Subcutaneous abdominal adipose tissue (tissue), 5 donors: ENCODE measurements around the gene KRTAP12-4.

ENCODE experiments used
- H3K27ac ChIP-seq: one replicate; pipeline ENCODE4 v1.7.0; 2013; ENCODE audit warnings: low read depth, mild to moderate bottlenecking, inconsistent platforms, low read length, moderate library complexity
- H3K27me3 ChIP-seq, 5 donors: one replicate each; pipeline ENCODE4 v1.7.0; 2013; ENCODE audit warnings: low read length in 5 of 5, inconsistent platforms in 1 of 5; ENCODE audit not compliant: control insufficient read depth in 5 of 5, insufficient read depth in 4 of 5
- H3K36me3 ChIP-seq, 5 donors: one replicate each; pipeline ENCODE4 v1.7.0; 2013; ENCODE audit warnings: low read length in 5 of 5; ENCODE audit not compliant: control insufficient read depth in 5 of 5, insufficient read depth in 5 of 5
- H3K4me1 ChIP-seq, 5 donors: one replicate each; pipeline ENCODE4 v1.7.0; 2013; ENCODE audit warnings: low read length in 5 of 5, mild to moderate bottlenecking in 3 of 5, moderate library complexity in 1 of 5; ENCODE audit not compliant: control insufficient read depth in 5 of 5, insufficient read depth in 5 of 5
- H3K4me3 ChIP-seq, 5 donors: one replicate each; pipeline ENCODE4 v1.7.0; 2013; ENCODE audit warnings: low read length in 5 of 5, low read depth in 1 of 5
- H3K9ac ChIP-seq, 5 donors: one replicate each; pipeline ENCODE4 v1.7.0; 2013; ENCODE audit warnings: low read length in 5 of 5, mild to moderate bottlenecking in 4 of 5, moderate library complexity in 3 of 5
- H3K9me3 ChIP-seq, 5 donors: one replicate each; pipeline ENCODE4 v1.7.0; 2013; ENCODE audit warnings: low read length in 5 of 5; ENCODE audit not compliant: control insufficient read depth in 5 of 5
- donor health status: healthy.
- donor health status: healthy.
- donor health status: healthy.
- donor health status: healthy.
- donor health status: healthy.

KRTAP12-4 gene

GRCh38 chr21:44654576-44655175 is at the start of gene KRTAP12-4:
Gene KRTAP12-4, minus strand, starts transcription at chr21:44654659. Its CDS starts 45 bp downstream, at chr21:44654614.
- Histone ChIP-seq H3K4me1 (peaks cover 0 to 22% (median 5%) of the 10 kb centered on the region in 5 donors), H3K4me3 (no peak within 1 kb of the TSS), H3K9ac (no peak within 1 kb of the TSS), H3K27me3 (peaks cover 4 to 25% (median 18%) of the 10 kb centered on the region in 5 donors), H3K9me3 (peaks cover 0 to 12% (median 11%) of the 10 kb centered on the region in 5 donors), H3K36me3 (no peaks in the 10 kb centered on the region), H3K27ac (no peak within 1 kb of the TSS)

GRCh38 chr21:44703731-44704635 is 49.5 kb upstream of the KRTAP12-4 start:
- Histone ChIP-seq H3K9ac (no peak overlapping the region), H3K27me3 (peaks cover 58 to 85% (median 73%) of the 10 kb centered on the region in 5 donors), H3K9me3 (peaks cover 0 to 4% (median 0%) of the 10 kb centered on the region in 5 donors), H3K4me1 (peaks cover 0 to 7% (median 0%) of the 10 kb centered on the region in 5 donors), H3K4me3 (no peak overlapping the region), H3K36me3 (no peaks in the 10 kb centered on the region), H3K27ac (no peak overlapping the region)

- no peaks in the 10 kb centered on the region for H3K36me3 ChIP-seq
- no peak overlapping the region for H3K4me3 ChIP-seq
- no peaks in the 10 kb centered on the region for H3K4me1 ChIP-seq
- H3K9ac ChIP-seq, result no peak overlapping the region
- H3K27me3 ChIP-seq, result peaks cover 56 to 85% (median 69%) of the 10 kb centered on the region in 5 donors
- peaks cover 0 to 4% (median 0%) of the 10 kb centered on the region in 5 donors for H3K9me3 ChIP-seq
- H3K27ac ChIP-seq, result no peak overlapping the region
Measured at GRCh38 chr21:44702973-44703730, 48.7 kb upstream of the KRTAP12-4 start.

GRCh38 chr21:44702111-44702972 is 47.9 kb upstream of the KRTAP12-4 start:
- Histone ChIP-seq H3K4me3 (no peak overlapping the region), H3K36me3 (no peaks in the 10 kb centered on the region), H3K9ac (no peak overlapping the region), H3K9me3 (peaks cover 0 to 4% (median 0%) of the 10 kb centered on the region in 5 donors), H3K4me1 (no peaks in the 10 kb centered on the region), H3K27ac (no peak overlapping the region), H3K27me3 (peaks cover 58 to 86% (median 72%) of the 10 kb centered on the region in 5 donors)

- H3K36me3 ChIP-seq, result no peaks in the 10 kb centered on the region
- H3K27ac ChIP-seq, result no peak overlapping the region
- no peak overlapping the region for H3K9ac ChIP-seq
- H3K27me3 ChIP-seq, result peaks cover 56 to 87% (median 71%) of the 10 kb centered on the region in 5 donors
- peaks cover 0 to 4% (median 0%) of the 10 kb centered on the region in 5 donors for H3K9me3 ChIP-seq
- H3K4me3 ChIP-seq, result no peak overlapping the region
- no peaks in the 10 kb centered on the region for H3K4me1 ChIP-seq
Measured at GRCh38 chr21:44701541-44701940, 47.1 kb upstream of the KRTAP12-4 start.

DNA sequence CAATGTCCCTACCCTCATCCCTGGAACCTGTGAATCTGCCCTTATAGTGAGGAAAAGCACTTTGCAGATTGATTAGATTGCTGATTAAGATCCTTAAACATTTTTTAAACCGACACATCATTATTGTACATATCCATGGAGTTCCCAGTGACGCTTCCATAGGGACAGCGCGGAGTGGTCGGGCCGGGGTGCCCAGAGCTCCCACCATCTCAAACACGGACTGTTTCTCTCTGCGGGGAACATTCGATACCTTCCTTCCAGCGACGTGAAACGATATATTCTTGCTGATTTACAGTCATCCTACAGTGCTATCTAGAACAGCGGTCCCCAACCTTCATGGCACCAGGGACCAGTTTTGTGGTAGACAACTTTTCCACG is 46.6 kb upstream of the KRTAP12-4 start:
- Histone ChIP-seq H3K4me1 (no peaks in the 10 kb centered on the region), H3K9ac (no peak overlapping the region), H3K27me3 (peaks cover 52 to 87% (median 70%) of the 10 kb centered on the region in 5 donors), H3K27ac (no peak overlapping the region), H3K4me3 (no peak overlapping the region), H3K9me3 (peaks cover 0 to under 1% (median 0%) of the 10 kb centered on the region in 5 donors), H3K36me3 (no peaks in the 10 kb centered on the region)

DNA sequence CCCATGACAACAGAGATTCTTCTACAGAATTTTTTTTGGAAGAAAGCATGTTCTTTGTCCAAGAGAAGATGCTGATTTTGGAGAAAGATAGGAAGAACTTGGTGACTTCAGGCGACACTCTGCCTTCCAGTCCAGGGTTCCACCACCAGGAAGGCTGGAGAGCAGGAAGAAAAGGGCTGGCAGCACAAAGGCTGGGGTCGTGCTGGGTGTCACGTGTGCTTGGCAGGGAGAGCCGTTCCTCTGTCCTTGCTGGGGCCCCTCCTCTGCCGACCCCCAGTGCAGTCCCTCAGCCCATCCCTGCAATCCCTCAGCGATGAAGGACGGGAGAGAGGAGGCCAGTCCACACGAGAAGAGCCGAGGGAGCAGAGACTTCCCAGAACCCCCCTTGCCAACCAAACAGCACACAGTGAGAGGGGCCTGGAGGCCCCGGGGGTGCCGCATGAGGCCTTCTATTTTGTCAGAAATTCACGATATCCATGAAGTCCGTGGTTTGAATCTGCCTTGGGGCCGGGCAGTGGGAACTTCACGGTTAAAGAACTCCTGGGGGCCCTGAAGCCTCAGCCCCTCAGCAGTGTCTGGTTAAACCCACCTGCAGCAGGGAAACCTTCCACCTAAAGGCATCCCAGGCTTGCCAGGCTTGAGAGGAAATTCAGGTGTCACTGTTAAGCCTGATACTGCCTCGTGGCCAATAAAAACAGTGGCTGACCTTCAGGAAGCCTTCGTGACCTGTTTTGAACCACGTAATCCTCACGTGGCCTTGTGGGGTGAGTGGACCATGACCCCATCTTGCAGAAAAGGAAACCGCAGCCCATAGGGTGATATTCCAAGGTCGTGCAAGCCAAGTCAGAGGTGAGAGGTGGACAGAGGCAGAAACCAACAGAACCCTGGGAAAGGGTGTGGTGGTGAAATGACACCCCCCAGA is 45.9 kb upstream of the KRTAP12-4 start:
- peaks cover 51 to 89% (median 69%) of the 10 kb centered on the region in 5 donors for H3K27me3 ChIP-seq
- no peak overlapping the region for H3K9ac ChIP-seq
- H3K4me1 ChIP-seq, result no peaks in the 10 kb centered on the region
- H3K4me3 ChIP-seq, result no peak overlapping the region
- H3K27ac ChIP-seq, result no peak overlapping the region
- no peaks in the 10 kb centered on the region for H3K36me3 ChIP-seq
- no peaks in the 10 kb centered on the region for H3K9me3 ChIP-seq

- Histone ChIP-seq H3K4me1 (no peaks in the 10 kb centered on the region), H3K27me3 (peaks cover 51 to 87% (median 70%) of the 10 kb centered on the region in 5 donors), H3K27ac (no peak overlapping the region), H3K9me3 (no peaks in the 10 kb centered on the region), H3K9ac (no peak overlapping the region), H3K36me3 (no peaks in the 10 kb centered on the region), H3K4me3 (no peak overlapping the region)
Measured at GRCh38 chr21:44699502-44700001, 45.1 kb upstream of the KRTAP12-4 start.
